T-helper 17 cell (primary cell): ENCODE data around the gene PLAAT5. TPM values are rescaled to one million over a fixed set of nuclear protein-coding genes. Genes with fewer than 3 reads are reported as not detected.

Experiments
- ATAC-seq: fragments of 150-1000 bp; cut with Tn5 transposase; 2 replicates; pipeline ENCODE4 v1.10.0; 2021; ENCODE audit warnings: mild to moderate bottlenecking, moderate library complexity
- DNase-seq, 3 donors: peaks; one replicate each; pipeline versions ENCODE4 v3.0.0 to v3.0.0-alpha.2; 2020 to 2021
- H3K9me3 ChIP-seq: one replicate; pipeline ENCODE4 v1.7.0; 2013; ENCODE audit warnings: low read length, mild to moderate bottlenecking; ENCODE audit not compliant: control insufficient read depth, poor library complexity, severe bottlenecking
- H3K27ac Mint-ChIP-seq: one replicate; pipeline ENCODE4 v1.8.0; 2022; ENCODE audit warnings: mild to moderate bottlenecking, moderate library complexity, mixed read lengths
- H3K27me3 Mint-ChIP-seq: one replicate; pipeline ENCODE4 v1.8.0; 2022; ENCODE audit warnings: mixed read lengths
- H3K36me3 Mint-ChIP-seq: one replicate; pipeline ENCODE4 v1.8.0; 2022; ENCODE audit warnings: low read depth, mixed read lengths
- H3K4me1 Mint-ChIP-seq: one replicate; pipeline ENCODE4 v1.8.0; 2022; ENCODE audit warnings: mild to moderate bottlenecking, mixed read lengths
- H3K4me3 Mint-ChIP-seq: one replicate; pipeline ENCODE4 v1.8.0; 2022; ENCODE audit warnings: mild to moderate bottlenecking, moderate library complexity, mixed read lengths
- total RNA-seq, 4 donors: library from RNA in 2 of 4; stranded (reverse) in 2 of 4; gene quantifications; one replicate each; pipeline ENCODE4 v1.2.3 and lab custom pipeline; 2022 to 2026

The PLAAT5 gene
- total RNA-seq, 2 donors from 2014 or later = 0.60 TPM; not detected in 1

GRCh38 chr11:63491636-63492372, 837 bp upstream of the PLAAT5 start:
- ATAC-seq (peak; percentile 74), DNase-seq (no peak)
- peak overlapping the region; percentile 68 for H3K4me3 Mint-ChIP-seq
- H3K9me3 ChIP-seq = no peaks in the 10 kb centered on the region
- peak overlapping the region; percentile 29 for H3K27ac Mint-ChIP-seq
- peaks cover 6% of the 10 kb centered on the region for H3K36me3 Mint-ChIP-seq
- H3K27me3 Mint-ChIP-seq = peaks cover 49% of the 10 kb centered on the region
- H3K4me1 Mint-ChIP-seq = peaks cover 8% of the 10 kb centered on the region

GRCh38 chr11:63491240-63491587, 247 bp upstream of the PLAAT5 start:
- no peak for ATAC-seq

GRCh38 chr11:63489879-63490278, 1.1 kb downstream of the PLAAT5 start:
- peaks cover 33% of the 10 kb centered on the region for H3K27me3 Mint-ChIP-seq
- peaks cover 3% of the 10 kb centered on the region for H3K36me3 Mint-ChIP-seq
- ATAC-seq (no peak), DNase-seq (no peak)
- no peaks in the 10 kb centered on the region for H3K9me3 ChIP-seq
- no peak overlapping the region for H3K27ac Mint-ChIP-seq
- H3K4me1 Mint-ChIP-seq = peaks cover 8% of the 10 kb centered on the region
- H3K4me3 Mint-ChIP-seq = no peak overlapping the region

More at GRCh38 chr11:63491240-63491587, 247 bp upstream of the PLAAT5 start:
- peaks cover 44% of the 10 kb centered on the region for H3K27me3 Mint-ChIP-seq
- no peak for DNase-seq
- peak overlapping the region; percentile 29 for H3K27ac Mint-ChIP-seq
- H3K9me3 ChIP-seq = no peaks in the 10 kb centered on the region
- H3K36me3 Mint-ChIP-seq = peaks cover 3% of the 10 kb centered on the region
- H3K4me3 Mint-ChIP-seq = peak overlapping the region; percentile 91
- peaks cover 8% of the 10 kb centered on the region for H3K4me1 Mint-ChIP-seq

GRCh38 chr11:63488789-63489188, 2.2 kb downstream of the PLAAT5 start:
- H3K27me3 Mint-ChIP-seq = peaks cover 22% of the 10 kb centered on the region
- H3K4me3 Mint-ChIP-seq = no peak overlapping the region
- no peak for DNase-seq
- H3K9me3 ChIP-seq = no peaks in the 10 kb centered on the region
- H3K27ac Mint-ChIP-seq = no peak overlapping the region
- no peak for ATAC-seq
- H3K36me3 Mint-ChIP-seq = peaks cover 3% of the 10 kb centered on the region
- H3K4me1 Mint-ChIP-seq = peaks cover 8% of the 10 kb centered on the region

GRCh38 chr11:63485777-63486176, 5.2 kb downstream of the PLAAT5 start:
- H3K9me3 ChIP-seq = no peaks in the 10 kb centered on the region
- Mint-ChIP-seq H3K27me3 (peaks cover 14% of the 10 kb centered on the region), H3K36me3 (peaks cover 2% of the 10 kb centered on the region), H3K4me3 (no peak overlapping the region), H3K27ac (no peak overlapping the region), H3K4me1 (no peaks in the 10 kb centered on the region)
- DNase-seq (no peak), ATAC-seq (no peak)

- peaks cover 8% of the 10 kb centered on the region for H3K27me3 Mint-ChIP-seq
- ATAC-seq (no peak), DNase-seq (no peak)
Measured at GRCh38 chr11:63480039-63480438, 10.9 kb downstream of the PLAAT5 start.

GRCh38 chr11:63478896-63479295, 12.1 kb downstream of the PLAAT5 start:
- H3K27ac Mint-ChIP-seq = no peak overlapping the region
- peaks cover 3% of the 10 kb centered on the region for H3K4me1 Mint-ChIP-seq
- DNase-seq (peak; percentile 15 to 25 (median 22)), ATAC-seq (peak; percentile 69)
- no peaks in the 10 kb centered on the region for H3K9me3 ChIP-seq
- no peak overlapping the region for H3K4me3 Mint-ChIP-seq
- peaks cover 2% of the 10 kb centered on the region for H3K36me3 Mint-ChIP-seq
- H3K27me3 Mint-ChIP-seq = peaks cover 8% of the 10 kb centered on the region

More at GRCh38 chr11:63480039-63480438, 10.9 kb downstream of the PLAAT5 start:
- Mint-ChIP-seq H3K4me3 (no peak overlapping the region), H3K4me1 (no peaks in the 10 kb centered on the region), H3K36me3 (peaks cover 2% of the 10 kb centered on the region), H3K27ac (no peak overlapping the region)
- no peaks in the 10 kb centered on the region for H3K9me3 ChIP-seq

GRCh38 chr11:63476618-63477017, 14.3 kb downstream of the PLAAT5 start:
- no peaks in the 10 kb centered on the region for H3K9me3 ChIP-seq
- DNase-seq (no peak), ATAC-seq (no peak)
- Mint-ChIP-seq H3K36me3 (peaks cover 2% of the 10 kb centered on the region), H3K4me1 (peaks cover 3% of the 10 kb centered on the region), H3K27me3 (no peaks in the 10 kb centered on the region), H3K4me3 (no peak overlapping the region), H3K27ac (no peak overlapping the region)

GRCh38 chr11:63472372-63472771, 18.6 kb downstream of the PLAAT5 start:
- Mint-ChIP-seq H3K36me3 (no peaks in the 10 kb centered on the region), H3K27ac (no peak overlapping the region), H3K27me3 (no peaks in the 10 kb centered on the region), H3K4me3 (no peak overlapping the region), H3K4me1 (peaks cover 3% of the 10 kb centered on the region)
- no peaks in the 10 kb centered on the region for H3K9me3 ChIP-seq
- no peak for ATAC-seq
- DNase-seq = no peak

- H3K36me3 Mint-ChIP-seq = no peaks in the 10 kb centered on the region
- DNase-seq (no peak), ATAC-seq (no peak)
- H3K4me3 Mint-ChIP-seq = no peak overlapping the region
- H3K27ac Mint-ChIP-seq = no peak overlapping the region
- peaks cover 10% of the 10 kb centered on the region for H3K27me3 Mint-ChIP-seq
- no peaks in the 10 kb centered on the region for H3K9me3 ChIP-seq
- peaks cover 3% of the 10 kb centered on the region for H3K4me1 Mint-ChIP-seq
Measured at GRCh38 chr11:63470311-63470710, 20.7 kb downstream of the PLAAT5 start.

GRCh38 chr11:63462137-63462536, 28.8 kb downstream of the PLAAT5 start:
- Mint-ChIP-seq H3K36me3 (no peaks in the 10 kb centered on the region), H3K4me1 (no peaks in the 10 kb centered on the region), H3K27me3 (peaks cover 64% of the 10 kb centered on the region), H3K4me3 (no peak overlapping the region), H3K27ac (no peak overlapping the region)
- H3K9me3 ChIP-seq = no peaks in the 10 kb centered on the region
- no peak for DNase-seq
- no peak for ATAC-seq

GRCh38 chr11:63459586-63459985, 31.4 kb downstream of the PLAAT5 start:
- ATAC-seq (no peak), DNase-seq (no peak)
- peaks cover 50% of the 10 kb centered on the region for H3K27me3 Mint-ChIP-seq
- H3K36me3 Mint-ChIP-seq = no peaks in the 10 kb centered on the region
- H3K4me3 Mint-ChIP-seq = no peak overlapping the region
- no peaks in the 10 kb centered on the region for H3K4me1 Mint-ChIP-seq
- no peaks in the 10 kb centered on the region for H3K9me3 ChIP-seq
- H3K27ac Mint-ChIP-seq = no peak overlapping the region

GRCh38 chr11:63448646-63449045, 42.3 kb downstream of the PLAAT5 start:
- H3K4me3 Mint-ChIP-seq = no peak overlapping the region
- H3K27me3 Mint-ChIP-seq = peaks cover 12% of the 10 kb centered on the region
- no peaks in the 10 kb centered on the region for H3K36me3 Mint-ChIP-seq
- no peak for DNase-seq
- H3K4me1 Mint-ChIP-seq = peaks cover 6% of the 10 kb centered on the region
- no peaks in the 10 kb centered on the region for H3K9me3 ChIP-seq
- no peak for ATAC-seq
- no peak overlapping the region for H3K27ac Mint-ChIP-seq

- H3K27ac Mint-ChIP-seq = no peak overlapping the region
- peaks cover 8% of the 10 kb centered on the region for H3K4me1 Mint-ChIP-seq
- DNase-seq = no peak
- H3K36me3 Mint-ChIP-seq = no peaks in the 10 kb centered on the region
- H3K27me3 Mint-ChIP-seq = peaks cover 5% of the 10 kb centered on the region
- no peak for ATAC-seq
- H3K4me3 Mint-ChIP-seq = no peak overlapping the region
- H3K9me3 ChIP-seq = no peaks in the 10 kb centered on the region
Measured at GRCh38 chr11:63445720-63446119, 45.2 kb downstream of the PLAAT5 start.
